GM18505 (cell line): Measurements from ENCODE around the gene PRELID1.
A peak's percentile ranks its signal among the peaks of the same experiment; 100 is the strongest.

ENCODE experiments used
- ATAC-seq: cut with Tn5 transposase; IDR thresholded peaks from one replicate; pipeline ENCODE4 v1.9.1; 2021; ENCODE audit not compliant: unreplicated experiment
- POLR2A ChIP-seq: IDR thresholded peaks from 4 replicates; pipeline ENCODE4 v1.6.1; 2011; ENCODE audit warnings: borderline replicate concordance; ENCODE audit not compliant: insufficient read depth, insufficient read length; ENCODE audit errors: extremely low read depth

The PRELID1 gene

DNA sequence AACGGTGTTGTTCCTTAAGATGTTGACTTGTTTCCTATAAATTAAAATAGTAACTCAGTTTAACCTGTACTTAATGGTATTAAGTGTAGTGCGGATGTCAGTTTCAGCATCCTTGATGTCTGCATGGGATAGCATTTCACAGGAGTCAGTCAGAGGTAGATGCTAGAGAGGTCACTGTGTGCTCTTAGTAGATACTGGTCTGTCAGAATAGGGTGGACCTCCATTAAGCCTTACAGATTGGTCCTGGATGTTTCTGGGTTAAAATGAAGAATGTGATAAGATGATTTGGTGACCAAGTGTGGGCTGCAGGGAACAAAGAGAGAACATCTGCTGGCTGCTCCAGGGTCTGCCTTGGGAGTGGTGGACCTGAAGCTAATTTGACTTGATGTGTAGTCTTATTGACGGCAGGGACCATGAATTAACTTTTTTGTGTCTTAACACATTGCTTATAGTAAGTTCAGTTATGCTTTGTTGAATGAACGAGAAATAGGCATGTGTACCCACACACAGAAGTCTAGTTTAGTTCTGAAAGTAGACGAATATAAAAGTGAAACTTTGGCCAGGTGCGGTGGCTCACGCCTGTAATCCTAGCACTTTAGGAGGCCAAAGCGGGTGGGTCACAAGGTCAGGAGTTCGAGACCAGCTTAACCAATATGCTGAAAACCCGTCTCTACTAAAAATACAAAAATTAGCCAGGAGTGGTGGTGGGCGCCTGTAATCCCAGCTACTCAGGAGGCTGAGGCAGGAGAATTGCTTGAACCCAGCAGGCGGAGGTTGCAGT, 12.6 kb upstream of the PRELID1 start:
- no peak for ATAC-seq
- TF ChIP-seq POLR2A, result no peak

DNA sequence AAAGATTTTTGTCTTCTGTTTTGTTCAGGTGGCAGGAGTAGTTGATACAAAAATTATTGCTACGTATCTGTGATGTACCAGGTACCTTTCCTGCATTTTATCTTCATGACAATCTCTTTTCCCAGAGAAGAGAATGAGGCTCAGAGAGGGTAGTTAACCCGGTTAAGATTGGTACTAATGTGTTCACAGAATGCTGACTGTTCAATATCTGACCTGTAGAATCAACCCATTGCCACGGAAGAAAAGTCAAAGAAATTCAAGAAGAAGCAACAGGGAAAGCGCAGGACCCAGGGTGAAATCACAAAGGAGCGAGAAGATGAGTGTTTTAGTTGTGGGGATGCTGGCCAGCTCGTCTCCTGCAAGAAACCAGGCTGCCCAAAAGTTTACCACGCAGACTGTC, 11.9 kb upstream of the PRELID1 start:
- no peak for ATAC-seq

DNA sequence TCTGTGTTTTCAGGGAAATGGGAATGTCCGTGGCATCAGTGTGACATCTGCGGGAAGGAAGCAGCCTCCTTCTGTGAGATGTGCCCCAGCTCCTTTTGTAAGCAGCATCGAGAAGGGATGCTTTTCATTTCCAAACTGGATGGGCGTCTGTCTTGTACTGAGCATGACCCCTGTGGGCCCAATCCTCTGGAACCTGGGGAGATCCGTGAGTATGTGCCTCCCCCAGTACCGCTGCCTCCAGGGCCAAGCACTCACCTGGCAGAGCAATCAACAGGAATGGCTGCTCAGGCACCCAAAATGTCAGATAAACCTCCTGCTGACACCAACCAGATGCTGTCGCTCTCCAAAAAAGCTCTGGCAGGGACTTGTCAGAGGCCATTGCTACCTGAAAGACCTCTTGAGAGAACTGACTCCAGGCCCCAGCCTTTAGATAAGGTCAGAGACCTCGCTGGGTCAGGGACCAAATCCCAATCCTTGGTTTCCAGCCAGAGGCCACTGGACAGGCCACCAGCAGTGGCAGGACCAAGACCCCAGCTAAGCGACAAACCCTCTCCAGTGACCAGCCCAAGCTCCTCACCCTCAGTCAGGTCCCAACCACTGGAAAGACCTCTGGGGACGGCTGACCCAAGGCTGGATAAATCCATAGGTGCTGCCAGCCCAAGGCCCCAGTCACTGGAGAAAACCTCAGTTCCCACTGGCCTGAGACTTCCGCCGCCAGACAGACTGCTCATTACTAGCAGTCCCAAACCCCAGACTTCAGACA, 9.6 kb upstream of the PRELID1 start:
- no peak for ATAC-seq
- no peak for TF ChIP-seq POLR2A

More for the DNA sequence above, 11.9 kb upstream of the PRELID1 start:
- TF ChIP-seq POLR2A, result no peak

DNA sequence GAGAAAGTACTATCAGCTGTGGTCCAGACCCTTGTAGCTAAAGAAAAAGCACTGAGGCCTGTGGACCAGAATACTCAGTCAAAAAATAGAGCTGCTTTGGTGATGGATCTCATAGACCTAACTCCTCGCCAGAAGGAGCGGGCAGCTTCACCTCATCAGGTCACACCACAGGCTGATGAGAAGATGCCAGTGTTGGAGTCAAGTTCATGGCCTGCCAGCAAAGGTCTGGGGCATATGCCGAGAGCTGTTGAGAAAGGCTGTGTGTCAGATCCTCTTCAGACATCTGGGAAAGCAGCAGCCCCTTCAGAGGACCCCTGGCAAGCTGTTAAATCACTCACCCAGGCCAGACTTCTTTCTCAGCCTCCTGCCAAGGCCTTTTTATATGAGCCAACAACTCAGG, 9.0 kb upstream of the PRELID1 start:
- TF ChIP-seq POLR2A, result no peak
- ATAC-seq, result no peak

DNA sequence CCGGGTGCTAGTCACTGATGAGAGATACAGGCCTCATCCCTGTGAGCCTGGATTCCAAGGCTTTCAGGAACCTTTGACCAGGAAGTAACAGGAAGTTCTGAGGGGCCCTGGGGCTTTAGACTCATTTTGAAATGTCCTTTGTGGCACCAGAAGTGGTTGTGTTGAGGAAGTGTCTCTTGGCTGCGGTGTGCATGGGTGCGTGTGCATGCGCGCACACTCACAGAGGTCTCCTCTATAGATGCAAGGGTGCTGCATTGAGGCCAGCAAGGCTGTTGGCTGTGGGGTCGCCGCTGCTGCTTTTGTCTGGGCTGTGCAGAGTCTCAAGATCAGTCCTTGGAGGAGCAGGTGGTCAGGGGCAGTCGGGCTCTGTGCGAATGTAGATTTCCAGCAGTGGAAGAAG, 7.7 kb upstream of the PRELID1 start:
- ATAC-seq, result no peak

DNA sequence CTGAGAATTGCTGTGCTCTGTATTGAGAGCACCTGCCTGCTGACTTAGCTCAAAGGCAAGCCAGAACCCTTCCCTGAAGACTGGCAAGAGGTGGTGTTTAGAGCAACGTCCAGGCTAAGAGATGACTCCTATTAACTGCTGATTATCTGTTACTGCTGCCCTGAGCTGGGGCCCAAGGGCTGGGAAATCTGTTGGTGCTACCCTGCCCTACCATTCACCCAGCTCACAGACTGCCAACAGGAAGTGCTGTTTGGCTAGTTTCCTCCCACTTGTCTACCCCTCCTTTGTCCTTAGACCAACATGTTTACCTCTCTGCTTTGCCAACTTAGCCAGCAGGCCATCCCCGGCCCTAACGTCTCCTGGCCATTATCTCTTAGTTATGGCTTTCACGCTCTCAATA, 7.0 kb upstream of the PRELID1 start:
- ATAC-seq, result no peak
- no peak for TF ChIP-seq POLR2A

More for the DNA sequence above, 7.7 kb upstream of the PRELID1 start:
- peak; percentile 11 for TF ChIP-seq POLR2A

DNA sequence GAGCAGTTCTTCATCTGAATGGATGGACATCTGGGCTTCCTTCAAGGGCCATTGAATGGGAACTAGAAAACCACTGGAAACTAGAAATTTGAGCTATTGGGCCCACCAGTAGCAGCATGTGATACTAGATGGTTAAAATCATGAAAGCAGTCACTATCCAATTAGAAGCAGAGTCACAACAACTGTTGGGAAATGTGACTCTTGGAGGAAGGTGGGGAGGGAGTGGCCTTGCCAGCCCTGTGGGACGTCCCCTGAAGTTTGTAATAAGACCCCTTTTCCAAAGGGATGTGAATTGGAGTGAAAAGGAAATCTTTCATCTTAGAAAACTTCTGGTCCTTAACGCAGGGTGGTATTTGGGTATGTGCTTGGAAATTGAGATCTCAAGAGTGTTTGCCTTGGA, 5.7 kb upstream of the PRELID1 start:
- ATAC-seq, result no peak
- TF ChIP-seq POLR2A, result no peak

DNA sequence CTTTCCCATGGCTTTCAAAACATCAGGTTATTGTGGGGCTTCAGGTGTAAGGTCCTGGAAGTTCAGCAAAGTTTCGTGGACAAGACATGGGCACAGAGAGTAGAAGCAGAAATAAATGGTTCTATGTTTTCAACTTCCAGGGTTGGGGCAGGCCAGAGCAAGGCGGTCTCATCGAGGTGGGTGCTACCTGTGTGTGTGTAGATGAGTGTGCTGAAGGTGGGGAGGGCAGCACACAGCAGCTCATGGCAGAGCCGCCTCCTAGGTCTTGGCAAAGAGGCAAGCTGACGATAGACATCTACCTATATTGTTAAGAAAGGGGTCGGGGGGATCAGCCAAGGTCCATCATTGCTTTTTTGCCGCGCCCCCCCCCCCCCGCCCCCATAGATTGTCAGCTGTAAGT, 3.9 kb upstream of the PRELID1 start:
- no peak for ATAC-seq
- no peak for TF ChIP-seq POLR2A

DNA sequence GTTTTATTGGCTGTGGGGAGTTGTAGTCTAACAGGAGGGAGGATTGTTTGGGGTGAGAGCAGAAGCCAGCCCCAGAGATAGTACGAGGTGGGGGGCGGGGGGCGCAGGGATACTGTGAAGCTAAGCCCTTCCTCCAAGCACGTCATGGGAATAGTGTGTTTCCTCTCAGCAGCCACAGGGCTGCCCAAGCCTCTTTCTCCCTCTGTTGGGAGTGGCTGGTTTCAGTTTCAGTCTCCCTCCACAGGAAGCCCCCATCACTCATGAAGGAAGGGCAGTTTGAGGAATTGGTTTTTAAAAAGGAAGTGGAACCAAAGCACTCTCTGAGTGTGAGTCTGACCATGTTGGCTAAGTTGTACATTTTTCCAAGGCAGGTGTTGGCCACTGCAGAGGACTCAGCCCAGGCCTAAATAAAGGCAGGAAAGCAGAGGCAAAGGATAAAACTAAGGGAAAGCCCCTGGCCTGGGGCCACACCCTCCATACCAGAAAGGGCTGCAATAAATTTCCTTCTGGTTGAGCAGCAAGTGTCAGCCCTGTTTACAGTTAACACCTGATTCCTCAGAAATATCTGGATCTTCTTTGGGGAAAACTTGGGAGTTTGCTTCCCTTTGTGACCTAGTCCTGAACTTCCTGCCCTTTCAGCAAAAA, 3.2 kb upstream of the PRELID1 start:
- no peak for ATAC-seq
- no peak for TF ChIP-seq POLR2A

DNA sequence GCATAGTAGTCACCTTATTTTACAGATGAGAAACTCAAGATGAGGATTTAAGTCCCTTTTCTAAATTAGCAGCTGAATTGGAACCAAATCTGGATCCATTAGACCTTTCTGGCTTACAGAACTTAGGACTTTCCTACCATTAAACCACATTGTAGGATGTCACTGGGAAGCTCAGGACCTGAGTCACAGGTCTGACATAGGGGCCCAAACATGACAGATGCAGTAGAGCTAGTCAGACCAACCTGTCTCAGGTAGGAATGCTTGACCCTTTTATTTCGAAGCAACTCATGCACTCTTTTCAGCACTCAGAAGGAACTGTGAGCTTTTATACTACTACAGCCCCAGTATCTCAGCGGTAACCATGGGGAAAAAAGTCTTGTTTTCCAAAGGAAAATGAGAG, 2.6 kb upstream of the PRELID1 start:
- TF ChIP-seq POLR2A, result no peak
- ATAC-seq, result no peak

DNA sequence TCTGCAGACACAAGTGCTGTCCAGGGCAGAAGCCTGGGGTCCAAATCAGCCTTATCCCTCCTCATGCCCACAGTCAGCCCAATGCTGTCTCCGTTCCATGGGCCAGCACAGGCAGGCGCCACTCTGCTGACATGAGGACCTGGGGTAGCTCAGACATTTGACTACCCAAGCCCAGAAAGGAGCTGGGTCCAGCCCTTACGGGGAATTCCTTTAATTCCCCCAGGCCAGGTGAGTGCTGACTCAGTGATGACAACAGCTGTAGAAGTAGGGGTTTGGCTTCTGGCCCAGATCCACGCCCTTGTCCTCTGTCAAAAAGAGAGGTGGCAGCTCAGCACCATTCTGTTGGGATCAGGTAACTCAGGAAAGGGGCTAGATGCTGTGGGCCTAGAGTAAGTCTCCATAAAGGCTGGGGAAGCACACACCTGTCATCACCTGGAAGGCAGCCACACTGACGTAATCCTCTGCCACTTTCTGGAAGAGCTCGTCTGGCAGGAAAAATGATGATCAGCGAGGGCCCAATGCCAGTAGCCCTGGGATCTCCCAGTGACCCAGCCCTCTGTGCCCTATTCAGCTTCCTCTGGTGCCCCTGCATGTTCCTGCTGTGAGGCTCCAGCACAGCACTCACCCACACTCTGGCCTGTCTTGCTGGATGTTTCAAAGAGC, 2.0 kb upstream of the PRELID1 start:
- ATAC-seq, result no peak
- no peak for TF ChIP-seq POLR2A

DNA sequence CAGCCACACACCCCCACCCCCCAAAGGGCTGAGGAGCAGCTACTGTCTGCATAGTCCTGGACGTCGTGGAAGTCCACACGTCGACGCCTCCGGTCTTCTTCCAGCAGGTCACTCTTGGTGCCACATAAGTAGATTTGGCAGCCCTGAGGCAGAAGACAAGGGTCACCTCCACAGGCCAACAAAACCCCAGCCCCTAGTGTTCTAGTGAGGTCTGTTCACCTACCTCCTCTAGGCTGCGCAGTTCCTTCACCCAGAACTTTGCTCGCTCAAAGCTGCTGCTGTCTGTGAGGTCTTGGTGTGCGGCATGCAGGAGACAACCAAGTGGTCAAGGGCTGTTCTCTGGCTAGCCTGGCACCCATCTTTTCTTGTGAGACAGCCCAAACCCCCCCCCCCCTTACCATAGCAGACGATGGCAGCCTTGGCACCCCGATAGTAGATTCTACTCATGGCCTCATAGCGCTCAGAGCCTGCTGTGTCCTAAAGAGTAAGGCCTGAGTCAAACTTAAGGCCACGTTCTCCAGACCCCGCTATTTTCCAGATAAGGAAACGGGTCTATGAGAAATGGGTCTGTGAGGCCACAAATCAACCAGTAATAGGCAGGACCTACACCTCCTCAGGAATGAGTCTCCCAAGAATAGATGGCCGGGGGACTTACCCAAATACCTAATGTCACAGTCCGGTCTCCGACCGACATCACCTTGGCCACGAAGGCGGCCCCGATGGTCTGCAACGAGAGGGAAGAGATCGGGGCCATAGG, 1.1 kb upstream of the PRELID1 start:
- no peak for ATAC-seq
- no peak for TF ChIP-seq POLR2A
